Measurements from ENCODE around the gene MAT1A. TPM values are rescaled to one million over a fixed set of nuclear protein-coding genes. Genes with fewer than 3 reads are reported as not detected.
A peak's percentile ranks its signal among the peaks of the same experiment; 100 is the strongest.

MAT1A gene
- total and polyA plus RNA-seq, 2 of the 13 experiments (the other 11 are each of a cell fraction or from before 2014, with no cell fraction given): 57.1 to 76.9 TPM

DNA sequence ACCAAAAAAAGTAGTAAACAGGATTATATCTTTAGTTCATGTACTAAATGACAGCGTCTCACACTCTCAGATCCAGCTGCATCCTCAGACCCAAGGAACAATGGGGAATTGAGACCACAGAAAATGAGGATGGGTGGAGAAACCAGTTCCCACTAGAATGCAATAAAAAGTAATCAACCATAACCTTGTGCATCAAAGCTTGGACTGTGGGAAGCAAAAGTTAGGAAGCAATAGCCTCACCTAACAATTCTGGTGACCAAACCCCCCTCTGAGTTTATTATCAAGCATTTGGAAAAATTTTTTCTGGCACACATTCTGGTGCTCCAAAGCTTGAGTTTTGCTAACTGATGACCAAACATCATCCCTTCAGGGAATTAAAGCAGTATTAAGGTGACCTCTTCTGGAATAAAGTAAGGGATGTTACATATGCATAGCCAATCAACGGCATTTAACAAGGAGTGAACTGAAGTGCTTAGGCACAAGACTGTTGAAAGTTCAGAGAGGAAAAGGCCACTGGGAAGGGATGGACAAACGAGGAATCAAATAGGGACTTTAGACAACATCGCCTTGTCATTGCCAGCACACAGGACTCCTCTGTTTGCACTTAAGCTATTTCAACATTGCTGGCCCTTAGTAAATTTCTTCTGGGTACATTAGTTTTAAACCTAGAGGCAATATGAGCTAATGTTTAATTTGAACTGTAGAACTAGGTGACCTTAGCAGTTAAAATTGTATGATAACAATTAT lies 1.2 kb upstream of the MAT1A start (continued):
- TF ChIP-seq NKX3-1 (CRISPR knock-in tag; IDR thresholded peaks at IDR 0.05) (no peak), NCOR1 (IDR thresholded peaks at IDR 0.05; ENCODE audit: borderline replicate concordance, low read length) (peak; percentile 71), ZBTB21 (CRISPR knock-in tag; IDR thresholded peaks at IDR 0.05) (no peak), ZNF674 (CRISPR knock-in tag; IDR thresholded peaks at IDR 0.05; ENCODE audit: low read depth) (no peak), ZNF850 (CRISPR knock-in tag; conservative IDR thresholded peaks at IDR 0.05) (no peak), FOXO1 (CRISPR knock-in tag; IDR thresholded peaks at IDR 0.05) (peak; percentile 23; the same call in 1 of the 2 replicates), JUN (CRISPR knock-in tag; IDR thresholded peaks at IDR 0.05) (0 out of 2 replicates have a peak, but pooled peaks have one; percentile 21), WIZ (CRISPR knock-in tag; IDR thresholded peaks at IDR 0.05) (no peak), HOXA5 (CRISPR knock-in tag; IDR thresholded peaks at IDR 0.05) (0 out of 2 replicates have a peak, but pooled peaks have one; percentile 52), MTF1 (CRISPR knock-in tag; IDR thresholded peaks at IDR 0.05) (no peak), RAD51 (IDR thresholded peaks at IDR 0.05; ENCODE audit: borderline replicate concordance) (no peak), SRSF1 (optimal IDR thresholded peaks at IDR 0.05; ENCODE audit: low read depth, low read length) (no peak), NR2F6 (IDR thresholded peaks at IDR 0.05) (peak; percentile 79), NR2F6 (CRISPR knock-in tag; IDR thresholded peaks at IDR 0.05) (peak; percentile 72), NFRKB (IDR thresholded peaks at IDR 0.05) (no peak), ZNF180 (CRISPR knock-in tag; IDR thresholded peaks at IDR 0.05; ENCODE audit: borderline replicate concordance, low read depth) (no peak), RXRB (CRISPR knock-in tag; IDR thresholded peaks at IDR 0.05; ENCODE audit: borderline replicate concordance) (peak; percentile 61; the same call in 1 of the 2 replicates), ZNF766 (CRISPR knock-in tag; IDR thresholded peaks at IDR 0.05; ENCODE audit: borderline replicate concordance) (no peak), FOXM1 (CRISPR knock-in tag; IDR thresholded peaks at IDR 0.05) (no peak), REPIN1 (CRISPR knock-in tag; IDR thresholded peaks at IDR 0.05; ENCODE audit: borderline replicate concordance, low read depth) (no peak; the same call in 1 of the 2 replicates), NFYC (CRISPR knock-in tag; IDR thresholded peaks at IDR 0.05) (peak; percentile 24; the same call in 1 of the 2 replicates), ZNF552 (CRISPR knock-in tag; IDR thresholded peaks at IDR 0.05; ENCODE audit: borderline replicate concordance) (no peak), ZNF569 (CRISPR knock-in tag; IDR thresholded peaks at IDR 0.05; ENCODE audit: borderline replicate concordance) (no peak)
- TF ChIP-seq, protein P1, sequence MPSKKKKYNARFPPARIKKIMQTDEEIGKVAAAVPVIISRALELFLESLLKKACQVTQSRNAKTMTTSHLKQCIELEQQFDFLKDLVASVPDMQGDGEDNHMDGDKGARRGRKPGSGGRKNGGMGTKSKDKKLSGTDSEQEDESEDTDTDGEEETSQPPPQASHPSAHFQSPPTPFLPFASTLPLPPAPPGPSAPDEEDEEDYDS (CRISPR knock-in tag; IDR thresholded peaks at IDR 0.05): peak; percentile 64
- TF ChIP-seq, protein P2, sequence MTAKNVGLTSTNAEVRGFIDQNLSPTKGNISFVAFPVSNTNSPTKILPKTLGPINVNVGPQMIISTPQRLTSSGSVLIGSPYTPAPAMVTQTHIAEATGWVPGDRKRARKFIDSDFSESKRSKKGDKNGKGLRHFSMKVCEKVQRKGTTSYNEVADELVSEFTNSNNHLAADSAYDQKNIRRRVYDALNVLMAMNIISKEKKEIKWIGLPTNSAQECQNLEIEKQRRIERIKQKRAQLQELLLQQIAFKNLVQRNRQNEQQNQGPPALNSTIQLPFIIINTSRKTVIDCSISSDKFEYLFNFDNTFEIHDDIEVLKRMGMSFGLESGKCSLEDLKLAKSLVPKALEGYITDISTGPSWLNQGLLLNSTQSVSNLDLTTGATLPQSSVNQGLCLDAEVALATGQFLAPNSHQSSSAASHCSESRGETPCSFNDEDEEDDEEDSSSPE (CRISPR knock-in tag; IDR thresholded peaks at IDR 0.05): no peak
- TF ChIP-seq, protein P3, sequence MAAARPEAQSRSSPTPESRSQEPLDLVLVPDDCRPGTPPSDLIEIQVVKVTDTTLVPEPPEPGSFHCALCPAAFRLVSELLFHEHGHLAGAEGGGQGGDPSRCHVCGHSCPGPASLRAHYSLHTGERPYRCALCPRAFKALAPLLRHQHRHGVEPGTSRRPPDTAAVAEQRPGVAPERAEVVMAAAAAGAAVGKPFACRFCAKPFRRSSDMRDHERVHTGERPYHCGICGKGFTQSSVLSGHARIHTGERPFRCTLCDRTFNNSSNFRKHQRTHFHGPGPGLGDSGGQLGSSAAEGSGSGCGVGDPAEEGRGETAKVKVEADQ (CRISPR knock-in tag; IDR thresholded peaks at IDR 0.05; ENCODE audit: borderline replicate concordance): no peak
- TF ChIP-seq, protein P4, sequence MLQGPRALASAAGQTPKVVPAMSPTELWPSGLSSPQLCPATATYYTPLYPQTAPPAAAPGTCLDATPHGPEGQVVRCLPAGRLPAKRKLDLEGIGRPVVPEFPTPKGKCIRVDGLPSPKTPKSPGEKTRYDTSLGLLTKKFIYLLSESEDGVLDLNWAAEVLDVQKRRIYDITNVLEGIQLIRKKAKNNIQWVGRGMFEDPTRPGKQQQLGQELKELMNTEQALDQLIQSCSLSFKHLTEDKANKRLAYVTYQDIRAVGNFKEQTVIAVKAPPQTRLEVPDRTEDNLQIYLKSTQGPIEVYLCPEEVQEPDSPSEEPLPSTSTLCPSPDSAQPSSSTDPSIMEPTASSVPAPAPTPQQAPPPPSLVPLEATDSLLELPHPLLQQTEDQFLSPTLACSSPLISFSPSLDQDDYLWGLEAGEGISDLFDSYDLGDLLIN (CRISPR knock-in tag; IDR thresholded peaks at IDR 0.05; ENCODE audit: borderline replicate concordance): no peak
- TF ChIP-seq, protein P5, sequence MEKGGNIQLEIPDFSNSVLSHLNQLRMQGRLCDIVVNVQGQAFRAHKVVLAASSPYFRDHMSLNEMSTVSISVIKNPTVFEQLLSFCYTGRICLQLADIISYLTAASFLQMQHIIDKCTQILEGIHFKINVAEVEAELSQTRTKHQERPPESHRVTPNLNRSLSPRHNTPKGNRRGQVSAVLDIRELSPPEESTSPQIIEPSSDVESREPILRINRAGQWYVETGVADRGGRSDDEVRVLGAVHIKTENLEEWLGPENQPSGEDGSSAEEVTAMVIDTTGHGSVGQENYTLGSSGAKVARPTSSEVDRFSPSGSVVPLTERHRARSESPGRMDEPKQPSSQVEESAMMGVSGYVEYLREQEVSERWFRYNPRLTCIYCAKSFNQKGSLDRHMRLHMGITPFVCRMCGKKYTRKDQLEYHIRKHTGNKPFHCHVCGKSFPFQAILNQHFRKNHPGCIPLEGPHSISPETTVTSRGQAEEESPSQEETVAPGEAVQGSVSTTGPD (CRISPR knock-in tag; IDR thresholded peaks at IDR 0.05): no peak

Data from HepG2 (cell line).